BE2C (cell line): ENCODE results near the gene MYO7B.

Experiments
- DNase-seq: peaks from one replicate; pipeline ENCODE4 v3.0.0-alpha.2; 2020
- H3K27me3 ChIP-seq: fragments of 250-450 bp; sonication (Bioruptor Pico); 2 replicates; pipeline ENCODE4 v1.5.1; 2020; ENCODE audit warnings: mild to moderate bottlenecking
- H3K36me3 ChIP-seq: fragments of 250-450 bp; sonication (Bioruptor Pico); 2 replicates; pipeline ENCODE4 v1.5.1; 2020; ENCODE audit warnings: mild to moderate bottlenecking
- H3K4me1 ChIP-seq: fragments of 250-450 bp; sonication (Bioruptor Pico); 2 replicates; pipeline ENCODE4 v1.5.1; 2020
- H3K4me3 ChIP-seq: 2 replicates; pipeline ENCODE4 v1.5.1; 2011; ENCODE audit warnings: low read depth, low read length
- H3K9me3 ChIP-seq: fragments of 250-450 bp; sonication (Bioruptor Pico); 2 replicates; pipeline ENCODE4 v1.5.1; 2020
- CTCF ChIP-seq: IDR thresholded peaks from 2 replicates; pipeline ENCODE4 v1.5.1; 2012; ENCODE audit warnings: mild to moderate bottlenecking, low read depth, low read length

The MYO7B gene

GRCh38 chr2:127581050-127581345, 45.5 kb downstream of the MYO7B start:
- no peak for DNase-seq
- Histone ChIP-seq H3K9me3 (no peaks in the 10 kb centered on the region), H3K4me3 (no peak overlapping the region), H3K27me3 (no peaks in the 10 kb centered on the region), H3K4me1 (no peaks in the 10 kb centered on the region), H3K36me3 (no peaks in the 10 kb centered on the region)
- no peak for TF ChIP-seq CTCF

- Histone ChIP-seq H3K36me3 (no peaks in the 10 kb centered on the region), H3K27me3 (no peaks in the 10 kb centered on the region), H3K4me3 (no peak overlapping the region), H3K4me1 (no peaks in the 10 kb centered on the region), H3K9me3 (no peaks in the 10 kb centered on the region)
- no peak for DNase-seq
- no peak for TF ChIP-seq CTCF
Measured at GRCh38 chr2:127581516-127582490, 46.3 kb downstream of the MYO7B start.

GRCh38 chr2:127582863-127583861, 47.7 kb downstream of the MYO7B start:
- no peaks in the 10 kb centered on the region for H3K9me3 ChIP-seq
- no peak for DNase-seq
- no peak for TF ChIP-seq CTCF
- H3K4me3 ChIP-seq = no peak overlapping the region
- H3K27me3 ChIP-seq = no peaks in the 10 kb centered on the region
- no peaks in the 10 kb centered on the region for H3K36me3 ChIP-seq
- no peaks in the 10 kb centered on the region for H3K4me1 ChIP-seq

GRCh38 chr2:127584047-127584446, 48.6 kb downstream of the MYO7B start:
- no peak for DNase-seq
- no peak overlapping the region for H3K4me3 ChIP-seq
- H3K27me3 ChIP-seq = no peaks in the 10 kb centered on the region
- no peaks in the 10 kb centered on the region for H3K36me3 ChIP-seq
- H3K9me3 ChIP-seq = no peaks in the 10 kb centered on the region
- no peaks in the 10 kb centered on the region for H3K4me1 ChIP-seq
- TF ChIP-seq CTCF = no peak

GRCh38 chr2:127584516-127585033, 49.1 kb downstream of the MYO7B start:
- Histone ChIP-seq H3K27me3 (no peaks in the 10 kb centered on the region), H3K4me1 (no peaks in the 10 kb centered on the region), H3K4me3 (no peak overlapping the region), H3K9me3 (no peaks in the 10 kb centered on the region), H3K36me3 (no peaks in the 10 kb centered on the region)
- TF ChIP-seq CTCF = no peak
- DNase-seq = no peak
